Neural progenitor cell (in vitro differentiated cells): ENCODE measurements around the gene MED12L. TPM values are rescaled to one million over a fixed set of nuclear protein-coding genes. Genes with fewer than 3 reads are reported as not detected.

Source experiments
- DNase-seq: peaks from one replicate; pipeline ENCODE4 v3.0.0-alpha.2; 2016; ENCODE audit warnings: low spot score
- H2AFZ ChIP-seq: fragments of 200-600 bp; sonication (generic); replicated peaks from 2 replicates; pipeline ENCODE4 v1.6.1; 2016; ENCODE audit warnings: antibody characterized with exemption
- H3F3A ChIP-seq: fragments of 200-600 bp; sonication (generic); 2 replicates; pipeline ENCODE4 v1.6.1; 2016; ENCODE audit warnings: antibody characterized with exemption, low read depth
- H3K27ac ChIP-seq: fragments of 200-600 bp; sonication (generic); 2 replicates; pipeline ENCODE4 v1.5.1; 2016; ENCODE audit warnings: mild to moderate bottlenecking
- H3K27me3 ChIP-seq: fragments of 200-600 bp; sonication (generic); 2 replicates; pipeline ENCODE4 v1.6.1; 2016; ENCODE audit warnings: mild to moderate bottlenecking, moderate library complexity
- H3K36me3 ChIP-seq: fragments of 200-600 bp; sonication (generic); 2 replicates; pipeline ENCODE4 v1.5.1; 2016
- H3K4me1 ChIP-seq: fragments of 200-600 bp; sonication (generic); 2 replicates; pipeline ENCODE4 v1.6.1; 2016; ENCODE audit warnings: mixed run types
- H3K4me2 ChIP-seq: fragments of 200-600 bp; sonication (generic); 2 replicates; pipeline ENCODE4 v1.6.1; 2016
- H3K4me3 ChIP-seq: fragments of 200-600 bp; sonication (generic); 2 replicates; pipeline ENCODE4 v1.5.1; 2016
- H3K79me2 ChIP-seq: fragments of 200-600 bp; sonication (generic); 2 replicates; pipeline ENCODE4 v1.6.1; 2016; ENCODE audit warnings: low read depth
- H3K9ac ChIP-seq: fragments of 200-600 bp; sonication (generic); 2 replicates; pipeline ENCODE4 v1.6.1; 2016
- H3K9me3 ChIP-seq: fragments of 200-600 bp; sonication (generic); 2 replicates; pipeline ENCODE4 v1.5.1; 2016; ENCODE audit warnings: low read depth
- H4K20me1 ChIP-seq: fragments of 200-600 bp; sonication (generic); 2 replicates; pipeline ENCODE4 v1.6.1; 2016; ENCODE audit warnings: low read depth
- H3K27ac Mint-ChIP-seq: 3 replicates; pipeline ENCODE4 v1.8.0; 2021; ENCODE audit warnings: mixed read lengths
- H3K27me3 Mint-ChIP-seq: 2 replicates; pipeline ENCODE4 v1.8.0; 2022; ENCODE audit warnings: low read depth, mild to moderate bottlenecking, inconsistent platforms, moderate library complexity, mixed read lengths; ENCODE audit not compliant: insufficient read depth
- H3K36me3 Mint-ChIP-seq: 3 replicates; pipeline ENCODE4 v1.8.0; 2021; ENCODE audit warnings: mixed read lengths
- H3K4me1 Mint-ChIP-seq: 3 replicates; pipeline ENCODE4 v1.8.0; 2021; ENCODE audit warnings: mixed read lengths
- H3K4me3 Mint-ChIP-seq: 3 replicates; pipeline ENCODE4 v1.8.0; 2021; ENCODE audit warnings: mild to moderate bottlenecking, moderate library complexity, mixed read lengths
- H3K9me3 Mint-ChIP-seq: 3 replicates; pipeline ENCODE4 v1.8.0; 2020; ENCODE audit warnings: mixed read lengths
- CTCF ChIP-seq: fragments of 200-600 bp; sonication (generic); IDR thresholded peaks from 2 replicates; pipeline ENCODE4 v1.5.1; 2017; ENCODE audit warnings: antibody characterized with exemption, mild to moderate bottlenecking
- EZH2 ChIP-seq: fragments of 200-600 bp; sonication (generic); IDR thresholded peaks from 2 replicates; pipeline ENCODE4 v1.6.1; 2017; ENCODE audit warnings: antibody characterized with exemption, mild to moderate bottlenecking, moderate library complexity
- EZH2phosphoT487 ChIP-seq: fragments of 200-600 bp; sonication (generic); IDR thresholded peaks from 2 replicates; pipeline ENCODE4 v1.6.1; 2017; ENCODE audit warnings: antibody characterized with exemption
- total RNA-seq: library from RNA; depleted of rRNA; stranded (reverse); fragments of >200 nt; gene quantifications from 2 replicates; pipeline ENCODE4 v1.2.3, GENCODE V29; 2015; ENCODE audit warnings: low replicate concordance

Gene MED12L
- total RNA-seq, 1 donor from 2014 or later: 16.5 TPM

- no peak overlapping the region for H3K4me3 ChIP-seq
- H3K4me1 ChIP-seq: no peaks in the 10 kb centered on the region
- no peak for TF ChIP-seq CTCF
- no peak for TF ChIP-seq EZH2phosphoT487
- no peak for TF ChIP-seq EZH2
- H3F3A ChIP-seq: no peaks in the 10 kb centered on the region
- DNase-seq: no peak
- H2AFZ ChIP-seq: no peak overlapping the region
- Mint-ChIP-seq H3K9me3 (no peaks in the 10 kb centered on the region), H3K4me3 (no peak overlapping the region), H3K27ac (no peak overlapping the region), H3K4me1 (no peaks in the 10 kb centered on the region), H3K36me3 (peaks cover 12% of the 10 kb centered on the region), H3K27me3 (no peaks in the 10 kb centered on the region)
- H3K36me3 ChIP-seq: peaks cover 3% of the 10 kb centered on the region
- no peak overlapping the region for H3K27ac ChIP-seq
- no peak overlapping the region for H3K4me2 ChIP-seq
- H3K9ac ChIP-seq: no peak overlapping the region
- H4K20me1 ChIP-seq: no peaks in the 10 kb centered on the region
- H3K79me2 ChIP-seq: no peaks in the 10 kb centered on the region
- H3K27me3 ChIP-seq: no peaks in the 10 kb centered on the region
- H3K9me3 ChIP-seq: no peaks in the 10 kb centered on the region
Measured at GRCh38 chr3:151419806-151420205, 334.3 kb downstream of the MED12L start.

GRCh38 chr3:151421938-151422337 is 336.5 kb downstream of the MED12L start:
- H3K36me3 Mint-ChIP-seq: peaks cover 3% of the 10 kb centered on the region
- Histone ChIP-seq H3K4me2 (no peak overlapping the region), H3K9ac (no peak overlapping the region), H3K4me1 (no peaks in the 10 kb centered on the region), H3F3A (no peaks in the 10 kb centered on the region), H3K9me3 (no peaks in the 10 kb centered on the region), H3K27me3 (no peaks in the 10 kb centered on the region), H3K79me2 (no peaks in the 10 kb centered on the region), H4K20me1 (no peaks in the 10 kb centered on the region), H3K4me3 (no peak overlapping the region), H3K36me3 (peaks cover 3% of the 10 kb centered on the region), H2AFZ (no peak overlapping the region), H3K27ac (no peak overlapping the region)
- H3K4me3 Mint-ChIP-seq: no peak overlapping the region
- no peaks in the 10 kb centered on the region for H3K9me3 Mint-ChIP-seq
- H3K27me3 Mint-ChIP-seq: no peaks in the 10 kb centered on the region
- DNase-seq: no peak
- peaks cover 2% of the 10 kb centered on the region for H3K4me1 Mint-ChIP-seq
- TF ChIP-seq EZH2 (no peak), EZH2phosphoT487 (no peak), CTCF (peak; percentile 21)
- H3K27ac Mint-ChIP-seq: no peak overlapping the region

GRCh38 chr3:151423091-151423490 is 337.6 kb downstream of the MED12L start:
- Histone ChIP-seq H3K4me2 (no peak overlapping the region), H3K36me3 (peaks cover 3% of the 10 kb centered on the region), H3K27ac (no peak overlapping the region), H3K4me1 (no peaks in the 10 kb centered on the region), H3K27me3 (no peaks in the 10 kb centered on the region), H3F3A (no peaks in the 10 kb centered on the region), H3K79me2 (no peaks in the 10 kb centered on the region), H3K9me3 (no peaks in the 10 kb centered on the region), H4K20me1 (no peaks in the 10 kb centered on the region), H3K9ac (no peak overlapping the region), H2AFZ (no peak overlapping the region), H3K4me3 (no peak overlapping the region)
- DNase-seq: no peak
- TF ChIP-seq EZH2 (no peak), EZH2phosphoT487 (no peak), CTCF (no peak)
- H3K27me3 Mint-ChIP-seq: no peaks in the 10 kb centered on the region
- H3K4me1 Mint-ChIP-seq: peaks cover 2% of the 10 kb centered on the region
- peaks cover 3% of the 10 kb centered on the region for H3K36me3 Mint-ChIP-seq
- H3K27ac Mint-ChIP-seq: no peak overlapping the region
- no peaks in the 10 kb centered on the region for H3K9me3 Mint-ChIP-seq
- no peak overlapping the region for H3K4me3 Mint-ChIP-seq
